Measurements from ENCODE around the gene TRAPPC10. TPM values are rescaled to one million over a fixed set of nuclear protein-coding genes. Genes with fewer than 3 reads are reported as not detected.

TRAPPC10 gene
- total RNA-seq, 6 experiments from 2014 or later: 15.4 to 25.6 (median 18.4) TPM

GRCh38 chr21:44021064-44021463 is 9.0 kb downstream of the TRAPPC10 start:
- no peak for TF ChIP-seq POLR2A (IDR thresholded peaks at IDR 0.05)
- no peak for TF ChIP-seq CTCF (IDR thresholded peaks at IDR 0.05)
- WGBS (ENCODE audit: insufficient coverage, low coverage, low lambda C conversion rate, missing lambda C conversion rate): 18% methylated on average over 1 of the region's 1 CpG
- DNase-seq: no peak
- Histone ChIP-seq H3K4me3 (no peak overlapping the region), H3K27me3 (no peaks in the 10 kb centered on the region), H3K9me3 (no peaks in the 10 kb centered on the region), H3K27ac (no peak overlapping the region), H3K4me1 (peaks cover 0 to 23% (median 0%) of the 10 kb centered on the region in 4 donors), H3K36me3 (no peaks in the 10 kb centered on the region)
- intact Hi-C loops (cut with DNase I): no loop called here
- ATAC-seq: no peak

GRCh38 chr21:44024257-44024656 is 12.1 kb downstream of the TRAPPC10 start:
- DNase-seq: peak in 1 of 3 donors; percentile 2
- H3K4me1 ChIP-seq: peaks cover 0 to 6% (median 0%) of the 10 kb centered on the region in 4 donors
- WGBS (ENCODE audit: insufficient coverage, low coverage, low lambda C conversion rate, missing lambda C conversion rate): 57% methylated on average over 1 of the region's 1 CpG

GRCh38 chr21:44024887-44025353 is 12.8 kb downstream of the TRAPPC10 start:
- no peak for TF ChIP-seq CTCF (IDR thresholded peaks at IDR 0.05)
- no peak for TF ChIP-seq POLR2A (IDR thresholded peaks at IDR 0.05)
- H3K9me3 ChIP-seq: no peaks in the 10 kb centered on the region
- H3K27me3 ChIP-seq: no peaks in the 10 kb centered on the region
- no peak overlapping the region for H3K4me3 ChIP-seq
- DNase-seq (no peak), ATAC-seq (peak; percentile 60 to 78 (median 76))
- no peaks in the 10 kb centered on the region for H3K36me3 ChIP-seq
- intact Hi-C loops (cut with DNase I): no loop called here
- H3K27ac ChIP-seq: peak overlapping the region in 1 of 3 donors; percentile 19
- peaks cover 0 to 5% (median 0%) of the 10 kb centered on the region in 4 donors for H3K4me1 ChIP-seq
- WGBS (ENCODE audit: insufficient coverage, low coverage, low lambda C conversion rate, missing lambda C conversion rate): 75% methylated on average over 6 of the region's 8 CpGs

More at GRCh38 chr21:44024257-44024656, 12.1 kb downstream of the TRAPPC10 start:
- no peaks in the 10 kb centered on the region for H3K27me3 ChIP-seq
- ATAC-seq: no peak
- H3K36me3 ChIP-seq: no peaks in the 10 kb centered on the region
- H3K27ac ChIP-seq: no peak overlapping the region
- intact Hi-C loops (cut with DNase I): no loop called here
- no peaks in the 10 kb centered on the region for H3K9me3 ChIP-seq
- no peak for TF ChIP-seq POLR2A (IDR thresholded peaks at IDR 0.05)
- TF ChIP-seq CTCF (IDR thresholded peaks at IDR 0.05): no peak
- H3K4me3 ChIP-seq: no peak overlapping the region

GRCh38 chr21:44027607-44028286 is 15.6 kb downstream of the TRAPPC10 start:
- Histone ChIP-seq H3K27me3 (no peaks in the 10 kb centered on the region), H3K4me1 (peaks cover 0 to 5% (median 0%) of the 10 kb centered on the region in 4 donors), H3K4me3 (no peak overlapping the region), H3K36me3 (peaks cover 0 to 5% (median 0%) of the 10 kb centered on the region in 4 donors), H3K9me3 (no peaks in the 10 kb centered on the region), H3K27ac (no peak overlapping the region)
- no peak for ATAC-seq
- intact Hi-C loops (cut with DNase I): no loop called here
- DNase-seq: no peak
- TF ChIP-seq POLR2A (IDR thresholded peaks at IDR 0.05) (no peak), CTCF (IDR thresholded peaks at IDR 0.05) (no peak)
- 92% methylated on average over 4 of the region's 8 CpGs for WGBS (ENCODE audit: insufficient coverage, low coverage, low lambda C conversion rate, missing lambda C conversion rate)
